Measurements from ENCODE around the gene CLRN3.

DNA sequence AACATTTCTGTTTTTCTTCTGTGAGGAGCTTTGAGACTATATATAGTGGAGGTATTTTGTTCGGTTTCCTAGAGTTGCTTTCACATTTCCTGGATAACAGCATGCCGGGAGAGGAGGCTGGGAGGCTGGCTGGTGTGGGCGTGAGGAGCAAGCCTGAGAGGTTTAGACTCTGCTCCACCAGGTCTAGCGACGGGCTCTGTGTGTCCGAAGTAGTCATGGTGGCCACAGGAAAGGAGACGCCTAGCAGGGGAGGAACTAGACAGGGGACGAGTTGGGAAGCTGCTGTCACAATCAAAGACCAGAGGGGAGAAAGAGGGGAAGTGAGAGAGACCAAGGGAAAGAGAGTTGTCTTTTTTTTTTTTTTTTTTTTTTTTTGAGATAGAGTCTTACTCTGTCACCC, 33.7 kb upstream of the CLRN3 start:
- TF ChIP-seq, protein P1, sequence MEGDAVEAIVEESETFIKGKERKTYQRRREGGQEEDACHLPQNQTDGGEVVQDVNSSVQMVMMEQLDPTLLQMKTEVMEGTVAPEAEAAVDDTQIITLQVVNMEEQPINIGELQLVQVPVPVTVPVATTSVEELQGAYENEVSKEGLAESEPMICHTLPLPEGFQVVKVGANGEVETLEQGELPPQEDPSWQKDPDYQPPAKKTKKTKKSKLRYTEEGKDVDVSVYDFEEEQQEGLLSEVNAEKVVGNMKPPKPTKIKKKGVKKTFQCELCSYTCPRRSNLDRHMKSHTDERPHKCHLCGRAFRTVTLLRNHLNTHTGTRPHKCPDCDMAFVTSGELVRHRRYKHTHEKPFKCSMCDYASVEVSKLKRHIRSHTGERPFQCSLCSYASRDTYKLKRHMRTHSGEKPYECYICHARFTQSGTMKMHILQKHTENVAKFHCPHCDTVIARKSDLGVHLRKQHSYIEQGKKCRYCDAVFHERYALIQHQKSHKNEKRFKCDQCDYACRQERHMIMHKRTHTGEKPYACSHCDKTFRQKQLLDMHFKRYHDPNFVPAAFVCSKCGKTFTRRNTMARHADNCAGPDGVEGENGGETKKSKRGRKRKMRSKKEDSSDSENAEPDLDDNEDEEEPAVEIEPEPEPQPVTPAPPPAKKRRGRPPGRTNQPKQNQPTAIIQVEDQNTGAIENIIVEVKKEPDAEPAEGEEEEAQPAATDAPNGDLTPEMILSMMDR (tag by site-specific recombination; IDR thresholded peaks at IDR 0.05), result no peak
- TF ChIP-seq, protein P2, sequence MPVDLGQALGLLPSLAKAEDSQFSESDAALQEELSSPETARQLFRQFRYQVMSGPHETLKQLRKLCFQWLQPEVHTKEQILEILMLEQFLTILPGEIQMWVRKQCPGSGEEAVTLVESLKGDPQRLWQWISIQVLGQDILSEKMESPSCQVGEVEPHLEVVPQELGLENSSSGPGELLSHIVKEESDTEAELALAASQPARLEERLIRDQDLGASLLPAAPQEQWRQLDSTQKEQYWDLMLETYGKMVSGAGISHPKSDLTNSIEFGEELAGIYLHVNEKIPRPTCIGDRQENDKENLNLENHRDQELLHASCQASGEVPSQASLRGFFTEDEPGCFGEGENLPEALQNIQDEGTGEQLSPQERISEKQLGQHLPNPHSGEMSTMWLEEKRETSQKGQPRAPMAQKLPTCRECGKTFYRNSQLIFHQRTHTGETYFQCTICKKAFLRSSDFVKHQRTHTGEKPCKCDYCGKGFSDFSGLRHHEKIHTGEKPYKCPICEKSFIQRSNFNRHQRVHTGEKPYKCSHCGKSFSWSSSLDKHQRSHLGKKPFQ (tag by site-specific recombination; IDR thresholded peaks at IDR 0.05), result no peak
- TF ChIP-seq ZBTB21 (tag by site-specific recombination; IDR thresholded peaks at IDR 0.05) (no peak), ZNF248 (tag by site-specific recombination; IDR thresholded peaks at IDR 0.05) (no peak), ZNF521 (tag by site-specific recombination; IDR thresholded peaks at IDR 0.05) (no peak), ZEB2 (tag by site-specific recombination; IDR thresholded peaks at IDR 0.05) (no peak), ZBTB17 (tag by site-specific recombination; IDR thresholded peaks at IDR 0.05) (no peak), ZNF362 (tag by site-specific recombination; IDR thresholded peaks at IDR 0.05) (no peak), ZNF274 (IDR thresholded peaks at IDR 0.05; ENCODE audit: low read length) (no peak), ZNF274 (tag by site-specific recombination; IDR thresholded peaks at IDR 0.05; ENCODE audit: borderline replicate concordance) (no peak)

Measured in HEK293 (cell line).